Measurements from ENCODE around the gene LRCH4. TPM values are rescaled to one million over a fixed set of nuclear protein-coding genes. Genes with fewer than 3 reads are reported as not detected.

Gene LRCH4
- total RNA-seq, 6 experiments from 2014 or later: 34.7 to 40.6 (median 38.5) TPM

DNA sequence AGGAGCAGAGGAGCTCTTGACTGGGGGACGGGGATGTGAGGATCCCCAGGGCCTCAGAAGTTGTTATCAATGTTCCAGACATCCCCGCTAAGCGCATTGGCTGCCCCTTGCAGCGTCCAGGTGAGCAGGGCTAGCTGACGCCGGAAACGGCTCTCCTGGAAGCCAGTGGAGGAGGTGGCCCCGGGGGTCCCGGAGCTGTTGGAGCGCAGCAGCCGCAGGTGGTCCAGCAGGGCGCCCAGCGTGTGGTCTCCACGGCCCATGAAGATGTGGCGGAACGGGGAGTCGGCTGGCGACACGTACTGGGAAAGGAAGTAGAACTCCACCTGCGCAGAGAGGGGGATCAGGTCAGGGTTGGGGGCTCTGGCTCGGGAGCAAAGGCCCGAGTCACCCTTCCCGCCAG is 34.9 kb upstream of the LRCH4 start:
- DNase-seq: no peak
- TF ChIP-seq, protein P1, sequence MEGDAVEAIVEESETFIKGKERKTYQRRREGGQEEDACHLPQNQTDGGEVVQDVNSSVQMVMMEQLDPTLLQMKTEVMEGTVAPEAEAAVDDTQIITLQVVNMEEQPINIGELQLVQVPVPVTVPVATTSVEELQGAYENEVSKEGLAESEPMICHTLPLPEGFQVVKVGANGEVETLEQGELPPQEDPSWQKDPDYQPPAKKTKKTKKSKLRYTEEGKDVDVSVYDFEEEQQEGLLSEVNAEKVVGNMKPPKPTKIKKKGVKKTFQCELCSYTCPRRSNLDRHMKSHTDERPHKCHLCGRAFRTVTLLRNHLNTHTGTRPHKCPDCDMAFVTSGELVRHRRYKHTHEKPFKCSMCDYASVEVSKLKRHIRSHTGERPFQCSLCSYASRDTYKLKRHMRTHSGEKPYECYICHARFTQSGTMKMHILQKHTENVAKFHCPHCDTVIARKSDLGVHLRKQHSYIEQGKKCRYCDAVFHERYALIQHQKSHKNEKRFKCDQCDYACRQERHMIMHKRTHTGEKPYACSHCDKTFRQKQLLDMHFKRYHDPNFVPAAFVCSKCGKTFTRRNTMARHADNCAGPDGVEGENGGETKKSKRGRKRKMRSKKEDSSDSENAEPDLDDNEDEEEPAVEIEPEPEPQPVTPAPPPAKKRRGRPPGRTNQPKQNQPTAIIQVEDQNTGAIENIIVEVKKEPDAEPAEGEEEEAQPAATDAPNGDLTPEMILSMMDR (IDR thresholded peaks at IDR 0.05): no peak
- Mint-ChIP-seq H3K9me3 (no peaks in the 10 kb centered on the region), H3K27ac (no peak overlapping the region), H3K36me3 (ENCODE audit: low read depth) (no peaks in the 10 kb centered on the region), H3K4me1 (ENCODE audit: low read depth) (no peaks in the 10 kb centered on the region), H3K4me3 (no peak overlapping the region), H3K27me3 (ENCODE audit: insufficient read depth) (peaks cover 5% of the 10 kb centered on the region)

GRCh38 chr7:100620239-100620638 is 34.3 kb upstream of the LRCH4 start:
- DNase-seq: no peak

DNA sequence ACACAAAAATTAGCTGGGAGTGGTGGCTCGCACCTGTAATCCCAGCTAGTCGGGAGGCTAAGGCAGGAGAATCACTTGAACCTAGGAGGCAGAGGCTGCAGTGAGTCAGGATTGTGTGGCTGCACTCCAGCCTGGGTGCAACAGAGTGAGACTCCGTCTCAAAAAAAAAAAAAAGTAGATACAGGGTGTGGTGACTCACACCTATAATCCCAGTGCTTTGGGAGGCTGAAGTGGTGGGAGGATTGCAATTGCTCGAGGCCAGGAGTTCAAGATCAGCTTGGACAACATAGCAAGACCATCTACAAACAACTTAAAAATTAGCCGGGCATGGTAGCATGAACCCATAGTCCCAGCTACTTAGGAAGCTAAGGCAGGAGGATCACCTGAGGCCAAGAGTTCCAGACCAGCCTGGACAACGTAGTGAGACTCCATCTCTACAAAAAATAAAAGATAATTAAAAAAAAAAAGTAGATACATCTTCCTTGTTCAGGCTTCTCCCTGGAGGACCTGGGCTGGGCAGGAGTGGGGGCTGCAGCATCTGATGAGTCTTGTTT is 28.5 kb upstream of the LRCH4 start:
- H3K4me3 Mint-ChIP-seq: no peak overlapping the region
- H3K4me1 Mint-ChIP-seq (ENCODE audit: low read depth): peaks cover 16% of the 10 kb centered on the region
- H3K36me3 Mint-ChIP-seq (ENCODE audit: low read depth): peaks cover 5% of the 10 kb centered on the region; the same call in 1 of the 2 replicates
- H3K27me3 Mint-ChIP-seq (ENCODE audit: insufficient read depth): peaks cover 1% of the 10 kb centered on the region
- H3K27ac Mint-ChIP-seq: no peak overlapping the region
- TF ChIP-seq, protein P1 (IDR thresholded peaks at IDR 0.05): no peak
- H3K9me3 Mint-ChIP-seq: no peaks in the 10 kb centered on the region
- DNase-seq: no peak

More at GRCh38 chr7:100620239-100620638, 34.3 kb upstream of the LRCH4 start:
- H3K9me3 Mint-ChIP-seq: no peaks in the 10 kb centered on the region
- TF ChIP-seq, protein P1 (IDR thresholded peaks at IDR 0.05): no peak
- H3K4me3 Mint-ChIP-seq: no peak overlapping the region
- peaks cover 5% of the 10 kb centered on the region for H3K27me3 Mint-ChIP-seq (ENCODE audit: insufficient read depth)
- no peak overlapping the region for H3K27ac Mint-ChIP-seq
- no peaks in the 10 kb centered on the region for H3K36me3 Mint-ChIP-seq (ENCODE audit: low read depth)
- H3K4me1 Mint-ChIP-seq (ENCODE audit: low read depth): no peaks in the 10 kb centered on the region

DNA sequence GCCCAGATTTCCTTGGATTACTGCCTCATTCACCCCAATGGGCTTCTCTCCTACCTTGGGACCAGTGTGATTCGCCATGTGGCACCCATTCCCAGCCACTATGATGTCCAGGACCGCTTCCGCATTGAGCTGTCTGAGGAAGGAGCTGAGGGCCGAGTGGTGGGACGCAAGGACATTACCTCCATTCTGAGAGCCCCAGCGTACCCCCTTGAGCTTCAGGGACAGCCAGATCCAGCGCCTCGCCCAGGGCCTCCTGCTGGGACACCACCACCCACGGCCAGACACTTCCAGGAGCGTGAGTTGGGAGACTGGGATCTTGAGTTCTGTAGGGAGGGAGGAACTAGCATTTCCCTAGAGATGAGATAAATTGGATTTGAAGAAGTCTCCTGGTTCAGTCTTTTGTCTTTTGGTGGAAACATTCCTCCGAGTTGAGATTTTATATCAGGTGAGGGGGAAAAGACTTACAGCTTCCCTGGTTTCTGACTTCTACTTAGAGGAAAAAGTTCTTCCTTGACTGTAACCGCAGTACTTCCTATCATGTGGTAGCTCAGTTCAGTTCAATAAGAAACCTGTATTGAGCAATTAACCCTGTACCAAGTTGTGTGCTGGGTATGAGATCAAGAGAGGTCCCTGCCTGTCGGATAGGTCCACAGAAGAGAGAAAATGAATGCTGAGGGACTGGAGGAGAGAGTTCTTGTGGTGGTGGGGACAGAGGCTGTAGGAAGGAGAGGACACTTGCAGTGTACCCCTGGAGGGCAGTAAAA is 27.7 kb upstream of the LRCH4 start:
- no peaks in the 10 kb centered on the region for H3K9me3 Mint-ChIP-seq
- H3K36me3 Mint-ChIP-seq (ENCODE audit: low read depth): peaks cover 5% of the 10 kb centered on the region; the same call in 1 of the 2 replicates
- peaks cover 1% of the 10 kb centered on the region for H3K27me3 Mint-ChIP-seq (ENCODE audit: insufficient read depth)
- H3K4me3 Mint-ChIP-seq: peak overlapping the region; percentile 98
- no peak overlapping the region for H3K27ac Mint-ChIP-seq
- TF ChIP-seq, protein P1 (IDR thresholded peaks at IDR 0.05): no peak
- H3K4me1 Mint-ChIP-seq (ENCODE audit: low read depth): peaks cover 16% of the 10 kb centered on the region
- DNase-seq: no peak

DNA sequence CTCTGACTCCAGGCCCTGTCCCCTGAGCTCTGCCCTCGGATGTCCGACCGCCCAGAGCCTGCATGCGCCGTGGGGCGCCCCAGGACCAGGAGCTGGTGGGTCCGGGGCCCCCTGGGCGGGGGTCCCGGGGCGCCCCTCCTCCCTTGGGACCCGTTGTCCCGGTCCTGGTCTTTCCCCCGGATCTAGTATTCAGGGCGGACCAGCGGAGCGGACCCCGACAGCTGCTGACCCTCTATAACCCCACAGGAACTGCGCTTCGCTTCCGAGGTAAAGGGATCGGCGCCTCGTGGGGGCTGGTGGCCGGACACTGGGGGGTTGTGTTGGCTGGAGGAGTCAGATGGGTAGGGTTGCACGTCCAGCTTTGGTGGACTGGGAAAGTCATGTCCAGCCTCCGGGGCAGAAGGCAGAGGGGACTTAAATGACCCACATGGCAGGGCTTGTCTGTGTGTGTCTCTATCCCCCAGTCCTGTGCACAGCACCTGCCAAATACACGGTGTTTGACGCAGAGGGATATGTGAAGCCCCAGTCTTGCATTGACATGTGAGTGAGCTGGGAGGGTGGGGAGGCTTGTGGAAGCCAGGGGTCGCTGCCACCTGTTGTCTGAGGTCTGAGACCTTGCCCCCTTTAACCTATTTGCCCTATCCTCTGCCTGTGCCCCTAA is 26.9 kb upstream of the LRCH4 start:
- H3K9me3 Mint-ChIP-seq: no peaks in the 10 kb centered on the region
- TF ChIP-seq, protein P1 (IDR thresholded peaks at IDR 0.05): peak; percentile 31; the same call in 1 of the 2 replicates
- peaks cover 5% of the 10 kb centered on the region for H3K36me3 Mint-ChIP-seq (ENCODE audit: low read depth)
- peaks cover 1% of the 10 kb centered on the region for H3K27me3 Mint-ChIP-seq (ENCODE audit: insufficient read depth)
- H3K4me3 Mint-ChIP-seq: peak overlapping the region; percentile 98
- no peak for DNase-seq
- no peak overlapping the region; the same call in 1 of the 2 replicates for H3K27ac Mint-ChIP-seq
- peaks cover 16% of the 10 kb centered on the region for H3K4me1 Mint-ChIP-seq (ENCODE audit: low read depth)

All from HFFc6 (cell line).